Calu3 (cell line): ENCODE data around the gene CAPS. TPM values are rescaled to one million over a fixed set of nuclear protein-coding genes. Genes with fewer than 3 reads are reported as not detected.

ENCODE experiments used
- BruUV-seq: library from RNA; stranded (reverse); fragments of 400-500 nt; replicated peaks from 2 replicates; lab custom pipeline; 2021; lab: Mats Ljungman, UMichigan
- CTCF ChIA-PET: fragments of 300-600 bp; sonication (Branson Sonifier 250); formaldehyde crosslinking; loops from one replicate; lab custom pipeline; 2022; ENCODE audit warnings: antibody characterized with exemption; lab: Charles Lee
- DNase-seq: peaks from one replicate; pipeline ENCODE4 v3.0.0; 2022
- H3K27ac Mint-ChIP-seq: one replicate; pipeline ENCODE4 v1.8.0; 2022; ENCODE audit warnings: mixed read lengths; ENCODE audit not compliant: unreplicated experiment
- H3K27me3 Mint-ChIP-seq: one replicate; pipeline ENCODE4 v1.8.0; 2022; ENCODE audit warnings: mixed read lengths; ENCODE audit not compliant: unreplicated experiment
- H3K36me3 Mint-ChIP-seq: one replicate; pipeline ENCODE4 v1.8.0; 2022; ENCODE audit warnings: mild to moderate bottlenecking, moderate library complexity, mixed read lengths; ENCODE audit not compliant: insufficient read depth, unreplicated experiment
- H3K4me1 Mint-ChIP-seq: one replicate; pipeline ENCODE4 v1.8.0; 2022; ENCODE audit warnings: mild to moderate bottlenecking, low read depth, mixed read lengths; ENCODE audit not compliant: unreplicated experiment
- H3K4me3 Mint-ChIP-seq: one replicate; pipeline ENCODE4 v1.8.0; 2022; ENCODE audit warnings: mild to moderate bottlenecking, low read depth, moderate library complexity, mixed read lengths; ENCODE audit not compliant: unreplicated experiment
- H3K9me3 Mint-ChIP-seq: one replicate; pipeline ENCODE4 v1.8.0; 2022; ENCODE audit warnings: low read depth, mixed read lengths; ENCODE audit not compliant: unreplicated experiment
- CTCF ChIP-seq: fragments of 200-600 bp; IDR thresholded peaks from one replicate; pipeline ENCODE4 v1.8.0; 2022; ENCODE audit warnings: antibody characterized with exemption; ENCODE audit not compliant: unreplicated experiment
- intact Hi-C: fragments of 100-400 bp; cut with micrococcal nuclease; formaldehyde crosslinking; loops from one replicate; pipeline ENCODE4 v1.10.0; 2022; ENCODE audit not compliant: unreplicated experiment
- total RNA-seq: library from RNA; stranded (reverse); gene quantifications from 2 replicates; pipeline ENCODE4 v1.2.3, GENCODE V29; 2022

CAPS gene
- total RNA-seq, 1 experiment from 2014 or later = 39.9 TPM

- no peaks in the 10 kb centered on the region for H3K9me3 Mint-ChIP-seq
- H3K36me3 Mint-ChIP-seq = peaks cover 14% of the 10 kb centered on the region
- TF ChIP-seq CTCF = no peak
- peaks cover 4% of the 10 kb centered on the region for H3K27me3 Mint-ChIP-seq
- no peak for DNase-seq
- H3K27ac Mint-ChIP-seq = no peak overlapping the region
- no peak overlapping the region for H3K4me3 Mint-ChIP-seq
- no peaks in the 10 kb centered on the region for H3K4me1 Mint-ChIP-seq
- intact Hi-C loops = loop anchor here (5.0 kb wide), 1 partner anchor 93 kb away; no protein-coding TSS in a partner anchor
- BruUV-seq = no TSS peak
- CTCF ChIA-PET = no interaction called here
These were observed 19.2 kb upstream of the CAPS start for GRCh38 chr19:5894704-5895349.

- H3K27ac Mint-ChIP-seq = no peak overlapping the region
- no peaks in the 10 kb centered on the region for H3K27me3 Mint-ChIP-seq
- intact Hi-C loops = no loop called here
- TF ChIP-seq CTCF = no peak
- H3K4me1 Mint-ChIP-seq = no peaks in the 10 kb centered on the region
- DNase-seq = no peak
- CTCF ChIA-PET = no interaction called here
- no TSS peak for BruUV-seq
- peaks cover 14% of the 10 kb centered on the region for H3K36me3 Mint-ChIP-seq
- no peaks in the 10 kb centered on the region for H3K9me3 Mint-ChIP-seq
- no peak overlapping the region for H3K4me3 Mint-ChIP-seq
These were observed 18.6 kb upstream of the CAPS start for GRCh38 chr19:5895409-5895808.

GRCh38 chr19:5895890-5896289, 18.2 kb upstream of the CAPS start:
- CTCF ChIA-PET = no interaction called here
- no TSS peak for BruUV-seq
- no peak for TF ChIP-seq CTCF
- intact Hi-C loops = no loop called here
- Mint-ChIP-seq H3K27ac (no peak overlapping the region), H3K36me3 (peaks cover 14% of the 10 kb centered on the region), H3K27me3 (no peaks in the 10 kb centered on the region), H3K4me3 (no peak overlapping the region), H3K4me1 (no peaks in the 10 kb centered on the region), H3K9me3 (no peaks in the 10 kb centered on the region)
- DNase-seq = no peak

GRCh38 chr19:5896365-5897076, 17.5 kb upstream of the CAPS start:
- Mint-ChIP-seq H3K4me1 (no peaks in the 10 kb centered on the region), H3K27me3 (no peaks in the 10 kb centered on the region), H3K4me3 (no peak overlapping the region), H3K9me3 (no peaks in the 10 kb centered on the region), H3K27ac (no peak overlapping the region), H3K36me3 (peaks cover 14% of the 10 kb centered on the region)
- intact Hi-C loops = no loop called here
- DNase-seq = no peak
- no TSS peak for BruUV-seq
- CTCF ChIA-PET = no interaction called here
- TF ChIP-seq CTCF = no peak
